Measurements from ENCODE around the gene TUBAL3.
A peak's percentile ranks its signal among the peaks of the same experiment; 100 is the strongest.

TUBAL3 gene

GRCh38 chr10:5343561-5343960 is 61.1 kb downstream of the TUBAL3 start:
- ATAC-seq, result 0 out of 3 replicates have a peak, but pooled peaks have one; percentile 24
- TF ChIP-seq ZFP30 (CRISPR knock-in tag; IDR thresholded peaks at IDR 0.05) (no peak), CSRNP3 (CRISPR knock-in tag; IDR thresholded peaks at IDR 0.05) (no peak), ISL1 (CRISPR knock-in tag; IDR thresholded peaks at IDR 0.05) (no peak), ZNF565 (CRISPR knock-in tag; conservative IDR thresholded peaks at IDR 0.05; ENCODE audit: low read depth) (no peak), ARNTL (CRISPR knock-in tag; IDR thresholded peaks at IDR 0.05; ENCODE audit: borderline replicate concordance, low read depth) (no peak), CREB5 (CRISPR knock-in tag; IDR thresholded peaks at IDR 0.05; ENCODE audit: low read depth) (no peak), GLIS3 (CRISPR knock-in tag; IDR thresholded peaks at IDR 0.05) (no peak), TSHZ2 (CRISPR knock-in tag; IDR thresholded peaks at IDR 0.05) (no peak), POU6F1 (CRISPR knock-in tag; IDR thresholded peaks at IDR 0.05; ENCODE audit: borderline replicate concordance, low read depth) (no peak), BACH2 (CRISPR knock-in tag; IDR thresholded peaks at IDR 0.05; ENCODE audit: borderline replicate concordance) (no peak), ESRRG (CRISPR knock-in tag; IDR thresholded peaks at IDR 0.05) (no peak)

Measured in SK-N-SH treated with all-trans-retinoic acid at 6 μM for 48 hours (cell line).